ENCODE data around the gene TBX10. TPM values are rescaled to one million over a fixed set of nuclear protein-coding genes. Genes with fewer than 3 reads are reported as not detected.
"Not testable (repeated sequence)": the region's sequence is repeated elsewhere in the genome, so short reads cannot be mapped to it uniquely, and the experiment has no call there.

The TBX10 gene
- total RNA-seq, 4 donors from 2014 or later, result not detected

DNA sequence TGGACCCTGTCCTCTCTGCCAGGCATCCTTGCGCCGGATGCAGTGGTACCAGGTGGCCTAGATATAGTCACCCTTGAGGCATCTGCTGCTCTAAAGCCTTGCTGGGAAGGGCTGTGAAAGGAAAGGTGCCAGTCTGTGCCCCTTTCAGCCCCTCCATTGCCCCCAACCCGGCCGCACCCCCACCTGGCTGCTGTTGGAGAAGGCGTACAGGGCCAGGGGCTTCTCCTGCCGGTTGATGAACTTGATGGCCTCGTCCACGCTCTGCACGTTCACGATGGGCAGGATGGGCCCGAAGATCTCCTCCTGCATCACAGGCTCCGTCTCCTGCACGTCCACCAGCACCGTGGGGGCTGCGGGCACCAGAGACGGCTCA, 24.6 kb upstream of the TBX10 start:
- intact Hi-C loops (cut with DNase I), result no loop called here

DNA sequence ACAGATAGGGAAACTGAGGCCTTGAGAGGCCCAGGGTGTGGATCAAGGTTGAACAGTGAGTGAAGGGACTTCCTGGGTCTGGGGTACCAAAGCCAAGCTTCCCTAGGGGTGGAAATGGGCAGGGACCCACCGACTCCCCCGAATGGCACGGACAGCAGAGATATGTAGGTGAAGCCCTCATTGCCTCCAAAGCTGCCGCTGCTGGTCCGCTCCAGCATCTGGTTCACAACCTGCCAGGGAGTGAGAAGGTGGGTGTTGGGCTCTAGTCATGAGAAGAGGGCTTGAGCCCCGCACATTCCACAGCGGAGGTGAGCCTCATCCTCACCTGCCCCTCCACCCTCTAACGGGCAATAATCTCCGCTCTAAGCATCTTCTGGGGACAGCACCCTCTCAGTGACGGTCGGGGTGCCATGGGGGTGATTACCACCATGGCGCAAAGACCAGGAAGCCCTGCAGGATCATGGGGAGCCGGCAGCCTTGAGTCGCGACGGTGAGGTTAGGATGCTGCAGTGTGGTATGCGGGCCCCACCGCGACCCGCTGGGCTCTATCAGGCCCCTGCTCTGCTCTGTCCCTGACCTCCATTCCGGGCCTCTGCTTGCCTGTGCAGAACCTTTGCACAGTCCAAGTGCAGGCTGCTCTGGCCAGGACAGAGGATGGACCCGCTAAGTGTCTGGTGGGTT, 24.1 kb upstream of the TBX10 start:
- DNase-seq, result no peak
- Histone ChIP-seq H3K27ac (no peak overlapping the region), H3K4me1 (peaks cover 0 to 6% of the 10 kb centered on the region in 2 donors), H3K9me3 (no peaks in the 10 kb centered on the region), H3K4me3 (replicated peaks in 1 of 3) (no peak overlapping the region), H3K27me3 (no peaks in the 10 kb centered on the region), H3K36me3 (no peaks in the 10 kb centered on the region)
- 94 to 97% methylated on average over 5 to 19 of the region's 22 CpGs for WGBS, 2 donors
- TF ChIP-seq POLR2A (IDR thresholded peaks at IDR 0.05), result no peak
- TF ChIP-seq, protein P1, sequence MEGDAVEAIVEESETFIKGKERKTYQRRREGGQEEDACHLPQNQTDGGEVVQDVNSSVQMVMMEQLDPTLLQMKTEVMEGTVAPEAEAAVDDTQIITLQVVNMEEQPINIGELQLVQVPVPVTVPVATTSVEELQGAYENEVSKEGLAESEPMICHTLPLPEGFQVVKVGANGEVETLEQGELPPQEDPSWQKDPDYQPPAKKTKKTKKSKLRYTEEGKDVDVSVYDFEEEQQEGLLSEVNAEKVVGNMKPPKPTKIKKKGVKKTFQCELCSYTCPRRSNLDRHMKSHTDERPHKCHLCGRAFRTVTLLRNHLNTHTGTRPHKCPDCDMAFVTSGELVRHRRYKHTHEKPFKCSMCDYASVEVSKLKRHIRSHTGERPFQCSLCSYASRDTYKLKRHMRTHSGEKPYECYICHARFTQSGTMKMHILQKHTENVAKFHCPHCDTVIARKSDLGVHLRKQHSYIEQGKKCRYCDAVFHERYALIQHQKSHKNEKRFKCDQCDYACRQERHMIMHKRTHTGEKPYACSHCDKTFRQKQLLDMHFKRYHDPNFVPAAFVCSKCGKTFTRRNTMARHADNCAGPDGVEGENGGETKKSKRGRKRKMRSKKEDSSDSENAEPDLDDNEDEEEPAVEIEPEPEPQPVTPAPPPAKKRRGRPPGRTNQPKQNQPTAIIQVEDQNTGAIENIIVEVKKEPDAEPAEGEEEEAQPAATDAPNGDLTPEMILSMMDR (IDR thresholded peaks at IDR 0.05), result no peak
- intact Hi-C loops (cut with DNase I), result no loop called here

More for the DNA sequence above, 24.6 kb upstream of the TBX10 start:
- H3K9me3 ChIP-seq, result no peaks in the 10 kb centered on the region
- peaks cover 0 to 6% of the 10 kb centered on the region in 2 donors for H3K4me1 ChIP-seq
- no peak for TF ChIP-seq POLR2A (IDR thresholded peaks at IDR 0.05)
- no peak overlapping the region for H3K4me3 ChIP-seq (replicated peaks in 1 of 3)
- 93 to 100% methylated on average over 6 to 16 of the region's 16 CpGs for WGBS, 2 donors
- DNase-seq, result no peak
- H3K36me3 ChIP-seq, result no peaks in the 10 kb centered on the region
- no peaks in the 10 kb centered on the region for H3K27me3 ChIP-seq
- H3K27ac ChIP-seq, result no peak overlapping the region

GRCh38 chr11:67662835-67663531, 23.4 kb upstream of the TBX10 start:
- Histone ChIP-seq H3K27ac (no peak overlapping the region), H3K9me3 (no peaks in the 10 kb centered on the region), H3K4me3 (replicated peaks in 1 of 3) (no peak overlapping the region), H3K36me3 (no peaks in the 10 kb centered on the region), H3K27me3 (no peaks in the 10 kb centered on the region), H3K4me1 (peaks cover 0 to 3% of the 10 kb centered on the region in 2 donors)
- no peak for DNase-seq
- no peak for TF ChIP-seq POLR2A (IDR thresholded peaks at IDR 0.05)
- TF ChIP-seq, protein P1 (IDR thresholded peaks at IDR 0.05), result no peak
- intact Hi-C loops (cut with DNase I), result no loop called here
- 78 to 86% methylated on average over 13 to 17 of the region's 19 CpGs for WGBS, 2 donors

- Histone ChIP-seq H3K27me3 (no peaks in the 10 kb centered on the region), H3K4me1 (no peaks in the 10 kb centered on the region), H3K27ac (no peak overlapping the region), H3K36me3 (no peaks in the 10 kb centered on the region), H3K9me3 (no peaks in the 10 kb centered on the region), H3K4me3 (replicated peaks in 1 of 3) (no peak overlapping the region)
- TF ChIP-seq POLR2A (IDR thresholded peaks at IDR 0.05), result no peak
- TF ChIP-seq, protein P1 (IDR thresholded peaks at IDR 0.05), result no peak
- 90 to 92% methylated on average over 11 to 12 of the region's 12 CpGs for WGBS, 2 donors
- DNase-seq, result no peak
- intact Hi-C loops (cut with DNase I), result no loop called here
These were observed 22.7 kb upstream of the TBX10 start for GRCh38 chr11:67662142-67662834.

GRCh38 chr11:67660752-67661151, 21.2 kb upstream of the TBX10 start:
- H3K27ac ChIP-seq; H3K4me1 ChIP-seq; H3K27me3 ChIP-seq; intact Hi-C loops (cut with DNase I); H3K36me3 ChIP-seq; DNase-seq; H3K9me3 ChIP-seq; H3K4me3 ChIP-seq (replicated peaks in 1 of 3): not testable (repeated sequence)
- 80 to 86% methylated on average over 5 of the region's 5 CpGs for WGBS, 2 donors
